Measurements from ENCODE around the gene ITGA2B. TPM values are rescaled to one million over a fixed set of nuclear protein-coding genes. Genes with fewer than 3 reads are reported as not detected.

Gene ITGA2B
- total and polyA plus RNA-seq, 2 experiments from 2014 or later = 13.3 to 13.9 TPM

DNA sequence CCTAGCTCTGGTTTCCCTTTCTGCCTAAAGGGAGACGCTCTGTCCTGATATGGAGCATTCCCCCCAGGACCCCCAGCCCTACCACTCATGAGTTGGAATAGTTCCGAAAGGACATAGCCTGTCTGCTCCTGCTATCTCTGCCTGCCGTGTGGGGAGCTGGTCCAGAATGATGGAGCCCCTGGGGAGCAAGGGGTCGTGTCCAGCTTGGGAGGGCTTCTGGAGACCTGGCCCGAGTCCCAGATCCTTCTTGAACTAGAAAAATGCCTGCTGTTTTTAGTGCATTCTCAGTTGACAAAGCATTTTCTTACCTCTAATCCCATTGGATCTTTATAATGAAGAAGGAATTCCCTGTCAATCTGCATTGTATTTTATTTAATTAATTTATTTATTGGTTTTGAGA, 53.5 kb downstream of the ITGA2B start:
- Histone ChIP-seq H3K36me3 (ENCODE audit: insufficient read depth) (no peaks in the 10 kb centered on the region), H3K27ac (ENCODE audit: low read depth) (no peak overlapping the region), H3K27me3 (ENCODE audit: insufficient read depth) (no peaks in the 10 kb centered on the region), H3K9me2 (ENCODE audit: insufficient read depth) (no peaks in the 10 kb centered on the region), H3K4me2 (no peak overlapping the region), H3K4me1 (ENCODE audit: insufficient read depth) (no peaks in the 10 kb centered on the region; the same call in 1 of the 2 replicates), H3F3A (replicated peaks; ENCODE audit: low read depth) (0 out of 2 replicates have a peak, but pooled peaks cover 2% of the 10 kb centered on the region), H2AFZ (no peak overlapping the region), H4K20me1 (replicated peaks; ENCODE audit: insufficient read depth) (no peaks in the 10 kb centered on the region), H3K79me2 (replicated peaks; ENCODE audit: insufficient read depth) (no peaks in the 10 kb centered on the region), H3K4me3 (no peak overlapping the region)
- DNase-seq (ENCODE audit: low spot score) = no peak
- Mint-ChIP-seq H3K4me1 (peaks cover 11% of the 10 kb centered on the region), H3K9me3 (no peaks in the 10 kb centered on the region), H3K4me3 (no peak overlapping the region), H3K27ac (no peak overlapping the region), H3K27me3 (ENCODE audit: insufficient read depth, low read depth, poor library complexity) (peaks cover 7% of the 10 kb centered on the region), H3K36me3 (ENCODE audit: low read depth) (no peaks in the 10 kb centered on the region)
- TF ChIP-seq STAT1 (IDR thresholded peaks at IDR 0.05; ENCODE audit: unreplicated experiment) = no peak
- no peak for TF ChIP-seq EZH2phosphoT487 (IDR thresholded peaks at IDR 0.05; ENCODE audit: unreplicated experiment)
- TF ChIP-seq NANOG (IDR thresholded peaks at IDR 0.05; ENCODE audit: borderline replicate concordance) = no peak
- TF ChIP-seq CREB1 (CRISPR knock-in tag; IDR thresholded peaks at IDR 0.05; ENCODE audit: low read depth) = no peak
- TF ChIP-seq, protein P1, sequence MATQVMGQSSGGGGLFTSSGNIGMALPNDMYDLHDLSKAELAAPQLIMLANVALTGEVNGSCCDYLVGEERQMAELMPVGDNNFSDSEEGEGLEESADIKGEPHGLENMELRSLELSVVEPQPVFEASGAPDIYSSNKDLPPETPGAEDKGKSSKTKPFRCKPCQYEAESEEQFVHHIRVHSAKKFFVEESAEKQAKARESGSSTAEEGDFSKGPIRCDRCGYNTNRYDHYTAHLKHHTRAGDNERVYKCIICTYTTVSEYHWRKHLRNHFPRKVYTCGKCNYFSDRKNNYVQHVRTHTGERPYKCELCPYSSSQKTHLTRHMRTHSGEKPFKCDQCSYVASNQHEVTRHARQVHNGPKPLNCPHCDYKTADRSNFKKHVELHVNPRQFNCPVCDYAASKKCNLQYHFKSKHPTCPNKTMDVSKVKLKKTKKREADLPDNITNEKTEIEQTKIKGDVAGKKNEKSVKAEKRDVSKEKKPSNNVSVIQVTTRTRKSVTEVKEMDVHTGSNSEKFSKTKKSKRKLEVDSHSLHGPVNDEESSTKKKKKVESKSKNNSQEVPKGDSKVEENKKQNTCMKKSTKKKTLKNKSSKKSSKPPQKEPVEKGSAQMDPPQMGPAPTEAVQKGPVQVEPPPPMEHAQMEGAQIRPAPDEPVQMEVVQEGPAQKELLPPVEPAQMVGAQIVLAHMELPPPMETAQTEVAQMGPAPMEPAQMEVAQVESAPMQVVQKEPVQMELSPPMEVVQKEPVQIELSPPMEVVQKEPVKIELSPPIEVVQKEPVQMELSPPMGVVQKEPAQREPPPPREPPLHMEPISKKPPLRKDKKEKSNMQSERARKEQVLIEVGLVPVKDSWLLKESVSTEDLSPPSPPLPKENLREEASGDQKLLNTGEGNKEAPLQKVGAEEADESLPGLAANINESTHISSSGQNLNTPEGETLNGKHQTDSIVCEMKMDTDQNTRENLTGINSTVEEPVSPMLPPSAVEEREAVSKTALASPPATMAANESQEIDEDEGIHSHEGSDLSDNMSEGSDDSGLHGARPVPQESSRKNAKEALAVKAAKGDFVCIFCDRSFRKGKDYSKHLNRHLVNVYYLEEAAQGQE (IDR thresholded peaks at IDR 0.05; ENCODE audit: unreplicated experiment) = no peak
- no peak for TF ChIP-seq POLR2AphosphoS5 (IDR thresholded peaks at IDR 0.05; ENCODE audit: low read depth)
- TF ChIP-seq, protein P2, sequence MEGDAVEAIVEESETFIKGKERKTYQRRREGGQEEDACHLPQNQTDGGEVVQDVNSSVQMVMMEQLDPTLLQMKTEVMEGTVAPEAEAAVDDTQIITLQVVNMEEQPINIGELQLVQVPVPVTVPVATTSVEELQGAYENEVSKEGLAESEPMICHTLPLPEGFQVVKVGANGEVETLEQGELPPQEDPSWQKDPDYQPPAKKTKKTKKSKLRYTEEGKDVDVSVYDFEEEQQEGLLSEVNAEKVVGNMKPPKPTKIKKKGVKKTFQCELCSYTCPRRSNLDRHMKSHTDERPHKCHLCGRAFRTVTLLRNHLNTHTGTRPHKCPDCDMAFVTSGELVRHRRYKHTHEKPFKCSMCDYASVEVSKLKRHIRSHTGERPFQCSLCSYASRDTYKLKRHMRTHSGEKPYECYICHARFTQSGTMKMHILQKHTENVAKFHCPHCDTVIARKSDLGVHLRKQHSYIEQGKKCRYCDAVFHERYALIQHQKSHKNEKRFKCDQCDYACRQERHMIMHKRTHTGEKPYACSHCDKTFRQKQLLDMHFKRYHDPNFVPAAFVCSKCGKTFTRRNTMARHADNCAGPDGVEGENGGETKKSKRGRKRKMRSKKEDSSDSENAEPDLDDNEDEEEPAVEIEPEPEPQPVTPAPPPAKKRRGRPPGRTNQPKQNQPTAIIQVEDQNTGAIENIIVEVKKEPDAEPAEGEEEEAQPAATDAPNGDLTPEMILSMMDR (conservative IDR thresholded peaks at IDR 0.05; ENCODE audit: low read depth in 2 of 2) = no peak
- TF ChIP-seq, protein P3, sequence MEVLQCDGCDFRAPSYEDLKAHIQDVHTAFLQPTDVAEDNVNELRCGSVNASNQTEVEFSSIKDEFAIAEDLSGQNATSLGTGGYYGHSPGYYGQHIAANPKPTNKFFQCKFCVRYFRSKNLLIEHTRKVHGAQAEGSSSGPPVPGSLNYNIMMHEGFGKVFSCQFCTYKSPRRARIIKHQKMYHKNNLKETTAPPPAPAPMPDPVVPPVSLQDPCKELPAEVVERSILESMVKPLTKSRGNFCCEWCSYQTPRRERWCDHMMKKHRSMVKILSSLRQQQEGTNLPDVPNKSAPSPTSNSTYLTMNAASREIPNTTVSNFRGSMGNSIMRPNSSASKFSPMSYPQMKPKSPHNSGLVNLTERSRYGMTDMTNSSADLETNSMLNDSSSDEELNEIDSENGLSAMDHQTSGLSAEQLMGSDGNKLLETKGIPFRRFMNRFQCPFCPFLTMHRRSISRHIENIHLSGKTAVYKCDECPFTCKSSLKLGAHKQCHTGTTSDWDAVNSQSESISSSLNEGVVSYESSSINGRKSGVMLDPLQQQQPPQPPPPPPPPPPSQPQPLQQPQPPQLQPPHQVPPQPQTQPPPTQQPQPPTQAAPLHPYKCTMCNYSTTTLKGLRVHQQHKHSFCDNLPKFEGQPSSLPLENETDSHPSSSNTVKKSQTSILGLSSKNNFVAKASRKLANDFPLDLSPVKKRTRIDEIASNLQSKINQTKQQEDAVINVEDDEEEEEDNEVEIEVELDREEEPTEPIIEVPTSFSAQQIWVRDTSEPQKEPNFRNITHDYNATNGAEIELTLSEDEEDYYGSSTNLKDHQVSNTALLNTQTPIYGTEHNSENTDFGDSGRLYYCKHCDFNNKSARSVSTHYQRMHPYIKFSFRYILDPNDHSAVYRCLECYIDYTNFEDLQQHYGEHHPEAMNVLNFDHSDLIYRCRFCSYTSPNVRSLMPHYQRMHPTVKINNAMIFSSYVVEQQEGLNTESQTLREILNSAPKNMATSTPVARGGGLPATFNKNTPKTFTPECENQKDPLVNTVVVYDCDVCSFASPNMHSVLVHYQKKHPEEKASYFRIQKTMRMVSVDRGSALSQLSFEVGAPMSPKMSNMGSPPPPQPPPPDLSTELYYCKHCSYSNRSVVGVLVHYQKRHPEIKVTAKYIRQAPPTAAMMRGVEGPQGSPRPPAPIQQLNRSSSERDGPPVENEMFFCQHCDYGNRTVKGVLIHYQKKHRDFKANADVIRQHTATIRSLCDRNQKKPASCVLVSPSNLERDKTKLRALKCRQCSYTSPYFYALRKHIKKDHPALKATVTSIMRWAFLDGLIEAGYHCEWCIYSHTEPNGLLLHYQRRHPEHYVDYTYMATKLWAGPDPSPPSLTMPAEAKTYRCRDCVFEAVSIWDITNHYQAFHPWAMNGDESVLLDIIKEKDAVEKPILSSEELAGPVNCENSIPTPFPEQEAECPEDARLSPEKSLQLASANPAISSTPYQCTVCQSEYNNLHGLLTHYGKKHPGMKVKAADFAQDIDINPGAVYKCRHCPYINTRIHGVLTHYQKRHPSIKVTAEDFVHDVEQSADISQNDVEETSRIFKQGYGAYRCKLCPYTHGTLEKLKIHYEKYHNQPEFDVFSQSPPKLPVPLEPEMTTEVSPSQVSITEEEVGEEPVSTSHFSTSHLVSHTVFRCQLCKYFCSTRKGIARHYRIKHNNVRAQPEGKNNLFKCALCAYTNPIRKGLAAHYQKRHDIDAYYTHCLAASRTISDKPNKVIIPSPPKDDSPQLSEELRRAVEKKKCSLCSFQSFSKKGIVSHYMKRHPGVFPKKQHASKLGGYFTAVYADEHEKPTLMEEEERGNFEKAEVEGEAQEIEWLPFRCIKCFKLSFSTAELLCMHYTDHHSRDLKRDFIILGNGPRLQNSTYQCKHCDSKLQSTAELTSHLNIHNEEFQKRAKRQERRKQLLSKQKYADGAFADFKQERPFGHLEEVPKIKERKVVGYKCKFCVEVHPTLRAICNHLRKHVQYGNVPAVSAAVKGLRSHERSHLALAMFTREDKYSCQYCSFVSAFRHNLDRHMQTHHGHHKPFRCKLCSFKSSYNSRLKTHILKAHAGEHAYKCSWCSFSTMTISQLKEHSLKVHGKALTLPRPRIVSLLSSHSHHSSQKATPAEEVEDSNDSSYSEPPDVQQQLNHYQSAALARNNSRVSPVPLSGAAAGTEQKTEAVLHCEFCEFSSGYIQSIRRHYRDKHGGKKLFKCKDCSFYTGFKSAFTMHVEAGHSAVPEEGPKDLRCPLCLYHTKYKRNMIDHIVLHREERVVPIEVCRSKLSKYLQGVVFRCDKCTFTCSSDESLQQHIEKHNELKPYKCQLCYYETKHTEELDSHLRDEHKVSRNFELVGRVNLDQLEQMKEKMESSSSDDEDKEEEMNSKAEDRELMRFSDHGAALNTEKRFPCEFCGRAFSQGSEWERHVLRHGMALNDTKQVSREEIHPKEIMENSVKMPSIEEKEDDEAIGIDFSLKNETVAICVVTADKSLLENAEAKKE (CRISPR knock-in tag; IDR thresholded peaks at IDR 0.05) = no peak
- no peak for TF ChIP-seq JUNB (IDR thresholded peaks at IDR 0.05; ENCODE audit: unreplicated experiment)
- no peak for TF ChIP-seq EZH2 (IDR thresholded peaks at IDR 0.05; ENCODE audit: low read depth, unreplicated experiment)
- ATAC-seq = no peak
